Activated T-cell treated with anti-CD3 and anti-CD28 coated beads for 48 hours (primary cell): Measurements from ENCODE around the gene SUN1.

Experiments
- DNase-seq: peaks from one replicate; pipeline ENCODE4 v3.0.0-alpha.2; 2020; ENCODE audit warnings: low read depth

The SUN1 gene

DNA sequence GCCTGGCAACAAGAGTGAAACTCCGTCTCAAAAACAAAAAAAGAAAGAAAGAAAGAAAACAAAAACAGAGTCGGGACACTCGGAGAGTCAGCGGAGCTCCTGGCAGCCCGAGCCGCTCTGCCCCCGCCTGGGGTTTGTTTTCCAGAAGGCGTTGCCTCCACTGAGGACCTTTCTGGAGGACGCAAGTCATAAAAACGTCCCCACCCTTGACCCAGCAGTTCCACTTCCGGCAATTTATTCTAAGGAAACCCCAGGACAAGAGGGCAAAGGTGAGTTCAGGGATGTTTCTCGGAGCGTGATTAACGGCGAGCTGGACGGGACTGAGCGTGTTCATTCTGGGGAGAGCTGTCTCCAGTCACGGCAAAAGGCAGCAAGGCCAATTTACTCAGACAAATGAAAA lies 27.0 kb upstream of the SUN1 start:
- no peak for DNase-seq

DNA sequence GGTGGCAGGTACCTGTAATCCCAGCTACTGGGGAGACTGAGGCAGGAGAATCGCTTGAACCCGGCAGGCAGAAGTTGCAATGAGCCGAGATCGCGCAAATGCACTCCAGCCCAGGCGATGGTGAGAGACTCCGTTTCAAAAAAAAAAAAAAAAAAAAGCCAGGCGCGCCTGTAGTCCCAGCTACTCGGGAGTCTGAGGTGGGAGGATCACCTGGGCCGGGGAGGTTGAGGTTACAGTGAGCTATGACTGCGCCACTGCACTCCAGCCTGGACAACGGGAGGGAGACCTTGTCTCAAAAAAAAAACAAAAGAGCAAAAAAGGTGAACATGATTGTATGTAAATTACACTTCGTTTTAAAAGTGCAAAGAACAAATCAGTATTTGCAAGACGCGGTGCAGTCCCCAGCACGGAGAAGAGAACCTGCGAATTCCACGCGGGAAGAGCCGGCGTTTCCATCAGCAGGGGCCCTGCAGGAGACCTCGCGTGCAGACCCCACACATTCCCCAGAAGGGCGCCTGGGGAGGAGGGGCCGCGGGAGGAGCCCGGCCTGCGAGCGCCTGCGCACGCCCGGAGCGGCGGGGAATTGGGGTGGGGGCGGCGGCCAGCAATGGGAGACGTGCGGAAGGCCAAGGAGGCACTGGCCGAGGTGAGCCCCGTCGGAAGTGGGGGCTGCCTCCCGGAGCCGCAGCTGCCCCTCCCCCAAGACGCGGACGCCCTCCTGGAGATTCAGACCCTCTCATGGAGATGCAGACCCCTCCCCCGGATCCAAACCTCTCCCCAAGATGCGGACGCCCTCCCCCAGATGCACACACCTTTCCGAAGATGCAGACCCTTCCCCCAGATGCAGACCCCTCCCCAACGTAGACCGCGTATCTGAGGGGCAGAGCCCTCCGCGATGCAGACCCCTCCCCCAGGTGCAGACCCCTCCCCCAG lies 16.7 kb upstream of the SUN1 start:
- DNase-seq: peak; percentile 24

DNA sequence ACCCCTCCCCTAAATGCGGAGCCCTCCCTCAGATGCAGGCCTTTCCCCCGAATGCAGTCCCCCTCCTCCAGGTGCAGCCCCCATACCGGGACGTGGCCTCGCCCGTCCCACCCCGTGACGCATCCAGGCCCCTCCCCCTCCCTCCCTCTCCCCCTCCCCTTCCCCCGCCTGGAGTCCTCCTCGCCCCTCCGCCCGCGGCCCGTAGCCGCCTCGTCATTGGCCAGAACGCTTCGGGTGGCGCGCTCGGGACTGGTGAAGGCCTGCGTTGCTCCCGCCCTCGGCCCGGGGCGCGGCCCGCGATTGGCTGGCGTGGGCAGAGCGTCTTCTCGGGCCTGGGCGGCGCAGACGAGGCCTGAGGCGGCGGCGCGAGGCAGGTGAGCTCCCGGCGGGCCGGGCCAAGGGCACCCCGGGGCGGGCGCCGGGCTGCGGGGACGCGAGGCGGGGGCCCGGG lies 16.0 kb upstream of the SUN1 start:
- peak; percentile 99 for DNase-seq

DNA sequence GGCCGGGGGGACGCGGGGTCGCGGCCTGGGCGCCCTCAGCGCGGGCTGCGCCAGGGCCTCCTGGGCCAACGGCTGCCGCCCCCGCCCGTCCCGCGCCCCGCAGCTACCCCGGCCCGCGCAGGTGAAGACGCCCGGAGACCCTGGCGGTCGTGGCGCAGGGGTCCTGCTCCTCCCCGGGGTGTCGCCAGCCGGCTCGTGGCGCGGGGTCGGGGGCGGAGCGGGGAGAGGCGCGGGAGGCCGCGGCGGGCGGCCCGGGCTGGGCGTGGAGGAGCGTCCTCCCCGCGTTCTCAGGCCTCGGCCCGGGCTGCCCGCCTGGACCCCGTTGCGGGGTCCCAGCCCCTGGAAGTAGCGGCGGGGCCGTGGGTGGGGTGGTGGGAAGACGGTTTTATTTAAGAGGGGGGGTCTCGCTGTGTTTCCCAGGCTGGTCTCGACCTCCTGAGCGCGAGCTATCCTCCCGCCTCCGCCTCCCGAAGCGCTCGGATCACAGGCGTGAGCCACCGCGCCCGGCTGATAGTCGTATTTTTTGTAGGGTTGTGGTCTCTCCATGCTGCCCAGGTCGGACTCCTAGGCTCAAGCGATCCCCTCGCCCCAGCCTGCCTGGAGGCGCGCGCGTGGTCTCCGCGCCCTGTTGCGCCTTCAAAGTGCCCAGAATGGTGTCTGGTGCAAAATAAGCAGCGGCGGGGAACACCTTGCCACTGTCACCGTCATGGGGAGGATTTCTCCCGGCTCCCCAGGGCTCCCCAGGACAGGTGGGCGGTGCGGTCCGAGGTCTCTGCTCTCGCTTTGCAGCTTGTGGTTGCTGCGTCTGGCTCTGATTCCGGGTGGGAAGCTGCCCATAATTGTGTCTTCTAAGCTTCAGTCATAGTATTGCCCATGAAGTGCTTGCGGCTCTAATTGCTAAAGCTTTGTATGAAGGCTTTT lies 15.3 kb upstream of the SUN1 start:
- DNase-seq: peak; percentile 49

DNA sequence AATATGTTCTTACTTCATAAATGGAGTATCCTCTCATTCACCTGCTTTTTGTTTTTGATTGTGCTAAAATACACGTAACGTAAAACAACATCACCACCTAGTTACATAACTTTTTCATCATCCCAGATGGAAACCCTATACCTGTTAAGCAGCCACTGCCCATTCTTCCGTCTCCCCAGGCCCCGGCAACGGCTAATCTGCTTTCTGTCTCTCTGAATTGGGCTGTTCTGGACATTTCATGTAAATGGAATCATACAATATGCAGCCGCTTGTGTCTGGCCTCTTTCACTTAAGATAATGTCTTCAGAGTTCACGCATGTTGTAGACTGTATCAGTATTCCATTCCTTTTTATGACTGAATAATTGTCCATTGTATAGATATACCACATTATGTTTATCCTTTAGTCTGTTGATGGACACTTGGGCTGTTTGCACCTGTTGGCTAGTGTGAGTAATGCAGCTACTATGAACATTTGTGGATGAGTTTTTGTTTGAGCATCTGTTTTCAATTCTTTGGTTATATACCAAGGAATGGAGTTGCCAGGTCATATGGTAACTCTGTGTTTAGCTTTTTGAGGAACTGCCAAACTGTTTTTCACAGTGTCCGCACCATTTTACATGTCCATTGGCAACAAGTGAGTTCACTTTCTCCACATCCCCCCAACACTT lies 14.1 kb upstream of the SUN1 start:
- DNase-seq: no peak

DNA sequence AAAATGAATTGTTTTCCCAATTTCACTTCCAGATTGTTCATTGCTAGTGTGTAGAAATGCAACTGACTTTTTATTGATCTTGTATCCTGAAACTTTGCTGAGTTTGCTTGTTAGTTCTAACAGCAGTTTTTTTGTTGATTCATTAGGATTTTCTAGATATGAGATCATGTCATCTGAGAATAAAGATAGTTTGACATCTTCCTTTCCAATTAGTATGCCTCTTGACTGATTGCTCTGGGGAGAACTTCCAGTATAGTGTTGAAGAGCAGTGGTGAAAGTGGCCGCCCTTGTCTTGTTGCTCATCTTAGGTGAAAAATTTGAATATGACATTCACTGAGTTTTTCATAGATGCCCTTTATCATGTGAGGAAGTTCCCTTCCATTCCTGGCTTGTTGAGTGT lies 11.9 kb upstream of the SUN1 start:
- no peak for DNase-seq

DNA sequence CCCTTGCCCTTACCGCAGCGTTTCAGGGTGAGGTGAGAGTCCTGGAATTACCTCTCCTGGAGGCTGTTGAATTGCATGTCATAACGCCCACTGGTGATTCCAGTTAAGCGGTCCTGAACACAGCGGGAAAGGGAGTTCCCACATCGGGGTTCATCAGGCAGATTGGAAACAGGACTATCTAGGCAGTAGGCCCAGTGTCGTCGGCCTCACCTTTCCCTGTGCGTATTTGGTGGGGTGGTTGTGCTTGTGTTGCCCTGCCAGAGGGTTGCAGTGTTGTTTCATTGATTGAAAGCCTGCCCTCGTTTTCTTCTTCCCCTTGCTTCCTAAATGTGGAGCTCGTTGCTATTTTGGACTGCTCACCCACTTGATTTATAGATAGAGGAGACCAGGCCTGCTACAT lies 10.6 kb upstream of the SUN1 start:
- no peak for DNase-seq

DNA sequence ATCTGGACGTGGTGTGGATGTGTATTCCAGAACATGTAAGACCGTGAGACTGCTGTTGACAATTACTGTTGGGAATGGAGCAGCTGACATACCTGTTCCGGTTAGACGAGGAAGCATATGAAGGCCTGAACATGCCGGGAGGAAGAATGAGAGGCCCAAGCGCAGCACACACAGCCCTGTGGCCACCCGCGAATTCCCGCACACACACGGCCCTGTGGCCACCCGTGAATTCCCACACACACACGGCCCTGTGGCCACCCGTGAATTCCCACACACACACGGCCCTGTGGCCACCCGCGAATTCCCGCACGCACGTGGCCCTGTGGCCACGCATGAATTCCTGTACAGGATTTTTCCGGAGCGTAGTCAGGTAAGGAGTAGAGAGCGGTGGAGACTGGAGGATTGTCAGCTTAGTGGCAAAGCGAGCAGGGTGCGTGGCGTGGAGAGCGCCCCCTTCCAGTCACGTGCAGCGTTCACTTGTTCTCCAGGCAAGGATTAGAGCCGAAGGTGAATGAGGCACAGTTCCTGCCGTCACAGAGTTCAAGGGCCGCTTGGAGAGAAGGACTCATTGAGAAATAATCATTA lies 9.5 kb upstream of the SUN1 start:
- no peak for DNase-seq

DNA sequence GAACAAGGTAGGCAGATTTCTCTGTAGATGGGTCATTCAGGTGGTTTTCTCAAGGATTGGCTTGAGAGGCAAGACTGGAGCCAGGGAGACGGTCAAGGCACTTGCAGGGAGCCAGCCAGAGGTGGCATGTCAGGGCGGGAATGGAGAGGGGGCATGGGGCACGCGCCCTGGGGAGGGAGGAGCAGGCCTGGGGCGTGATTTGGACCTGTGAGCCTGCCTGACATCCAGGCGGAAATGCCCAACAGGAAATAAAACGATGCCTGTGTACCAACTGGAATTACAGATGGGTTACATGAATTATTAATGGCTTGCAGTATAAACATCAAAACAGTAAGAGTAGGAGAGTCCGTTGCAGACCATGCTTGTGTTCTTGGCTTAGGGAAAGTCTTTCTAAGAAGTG lies 8.6 kb upstream of the SUN1 start:
- no peak for DNase-seq

DNA sequence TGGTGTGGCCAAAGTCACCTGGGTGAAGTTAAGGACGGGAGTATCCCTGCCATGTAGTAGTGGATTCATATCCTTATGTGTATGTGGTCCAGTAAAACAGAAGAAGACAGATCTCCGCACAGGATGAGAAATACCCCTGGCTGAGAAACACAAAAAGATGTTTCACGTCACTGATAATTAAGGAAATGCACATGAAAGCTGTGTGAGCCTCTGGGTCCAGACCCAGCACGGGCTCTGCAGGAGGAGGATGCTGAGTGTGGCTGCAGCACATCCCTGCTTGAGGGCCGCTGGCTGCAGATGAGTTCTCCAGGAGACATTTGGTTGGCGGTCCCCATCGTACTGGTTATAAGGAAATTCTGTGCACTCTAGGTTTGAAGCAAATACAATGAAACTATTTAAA lies 8.2 kb upstream of the SUN1 start:
- DNase-seq: no peak

DNA sequence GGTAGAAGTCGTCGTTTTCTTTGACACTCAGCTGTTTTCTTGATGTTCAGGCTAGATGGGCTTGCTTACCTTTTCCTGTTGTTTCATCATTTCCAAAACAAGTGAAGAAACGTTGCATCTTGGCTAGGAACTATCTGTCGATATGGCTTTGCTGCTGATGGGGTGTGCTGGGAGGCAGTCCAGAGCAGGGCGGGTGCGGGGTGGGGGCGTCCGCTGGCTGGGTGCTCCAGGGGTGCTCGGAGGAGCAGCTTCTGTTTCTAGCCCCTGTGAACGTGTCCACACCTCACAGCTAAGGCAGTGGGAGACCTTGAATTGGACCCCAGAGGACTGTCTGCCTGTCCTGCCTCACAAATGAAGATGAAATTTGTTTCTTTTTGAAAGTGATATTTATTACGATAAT lies 7.6 kb upstream of the SUN1 start:
- no peak for DNase-seq

DNA sequence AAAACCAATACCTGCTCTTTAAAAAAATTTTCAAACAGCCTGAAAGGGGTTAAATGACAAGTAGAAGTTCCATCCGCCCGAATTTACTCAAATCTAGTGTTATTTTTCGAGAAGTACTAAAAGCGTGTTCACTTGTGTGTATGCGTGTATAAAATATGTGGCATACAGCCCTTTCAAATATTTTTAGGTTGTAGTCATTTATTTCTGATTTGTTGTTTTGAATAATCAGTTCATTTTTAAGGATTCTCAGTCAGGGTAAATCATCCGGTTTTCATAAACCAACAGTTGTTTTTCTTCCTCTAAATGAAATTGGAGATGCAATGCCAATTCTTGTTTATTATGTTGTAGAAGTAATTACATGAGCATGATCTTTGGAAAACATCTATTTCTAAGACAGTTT lies 6.9 kb upstream of the SUN1 start:
- no peak for DNase-seq

DNA sequence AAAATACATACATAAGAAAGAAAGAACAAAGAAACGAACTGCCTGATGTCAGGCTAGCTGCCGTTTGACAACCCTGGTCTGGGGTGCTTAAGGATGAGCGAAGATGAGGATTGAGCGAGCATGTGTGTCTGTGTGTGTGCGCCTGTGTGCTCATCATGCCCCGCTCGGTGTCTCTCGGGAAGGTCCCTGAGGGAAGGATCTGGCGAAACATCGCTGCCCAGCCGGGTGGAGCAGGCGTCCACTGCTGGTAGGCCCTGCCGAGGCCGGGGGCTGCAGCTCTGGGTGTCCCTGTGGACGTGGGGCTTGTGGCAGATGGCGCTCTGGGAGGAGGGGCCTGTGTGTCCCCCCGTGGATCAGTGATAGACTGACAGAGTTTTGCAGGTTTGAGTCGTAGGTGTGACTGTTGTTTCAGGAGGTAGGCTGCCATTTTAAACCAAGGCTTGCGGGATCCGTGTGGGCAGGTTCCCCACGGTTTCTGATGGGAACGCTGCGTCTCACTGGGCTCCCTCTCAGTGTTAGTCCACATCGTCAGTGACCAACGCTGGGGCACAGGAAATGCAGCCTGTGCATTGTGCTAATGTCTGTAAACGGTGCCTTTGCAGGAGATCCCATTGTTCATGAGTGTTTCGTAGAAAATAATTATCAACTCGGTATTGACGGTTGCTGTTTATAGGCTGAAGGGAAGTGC lies 5.9 kb upstream of the SUN1 start:
- no peak for DNase-seq

DNA sequence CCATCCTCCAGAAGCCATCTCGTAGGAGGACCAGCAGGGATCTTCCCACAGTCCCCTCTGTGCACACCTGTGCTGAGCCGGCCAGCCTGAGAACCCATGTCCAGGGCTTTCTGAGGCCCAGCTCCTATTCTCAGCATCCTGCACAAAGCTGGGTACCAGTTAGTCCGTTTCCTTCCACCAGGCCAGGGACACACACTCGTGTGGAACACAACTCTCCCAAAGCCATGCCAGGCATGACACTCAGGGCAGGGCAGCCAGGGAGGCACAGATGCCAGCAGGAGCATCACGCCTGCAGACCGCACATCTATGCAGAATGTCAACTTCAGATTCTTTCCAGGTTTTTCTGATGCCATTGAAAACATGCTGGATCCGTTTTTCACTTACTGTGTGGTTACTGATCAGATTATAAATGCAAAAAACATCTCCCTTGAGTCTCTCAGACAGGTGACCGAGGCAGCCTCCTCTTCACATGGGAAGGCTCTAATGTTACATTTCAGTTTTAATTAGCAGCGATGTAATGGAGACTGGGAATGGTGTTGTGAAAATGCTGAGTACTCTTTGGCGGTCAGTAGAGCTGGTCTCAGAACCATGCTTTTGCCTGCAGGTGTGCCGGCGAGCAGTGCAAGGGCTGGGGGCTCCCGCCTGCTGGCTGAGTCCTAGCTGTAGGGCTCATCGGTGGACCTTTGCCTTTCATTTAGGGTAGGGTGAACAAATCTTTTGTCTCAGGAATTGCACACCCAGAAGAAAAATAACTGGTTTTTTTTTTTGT lies 3.3 kb upstream of the SUN1 start:
- no peak for DNase-seq

DNA sequence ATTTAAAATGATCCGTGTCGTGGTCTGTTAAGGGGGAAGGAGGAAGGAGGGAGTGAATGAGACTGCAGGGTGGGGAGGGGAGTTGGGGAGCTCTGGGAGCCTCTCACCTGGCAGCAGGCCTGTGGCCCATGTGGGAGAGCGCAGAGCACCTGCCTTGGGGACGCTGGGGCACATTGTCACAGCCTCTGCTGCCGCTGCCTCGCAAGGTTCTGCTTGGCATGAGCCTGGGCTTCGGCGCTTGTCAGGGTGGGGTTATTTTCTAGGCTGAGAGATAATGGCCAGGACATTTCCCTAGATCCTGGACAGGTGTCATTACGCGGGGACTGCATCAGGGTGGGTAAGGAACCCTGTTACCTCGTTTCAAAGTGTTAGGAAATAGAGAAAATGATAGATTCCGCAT lies 2.2 kb upstream of the SUN1 start:
- no peak for DNase-seq

DNA sequence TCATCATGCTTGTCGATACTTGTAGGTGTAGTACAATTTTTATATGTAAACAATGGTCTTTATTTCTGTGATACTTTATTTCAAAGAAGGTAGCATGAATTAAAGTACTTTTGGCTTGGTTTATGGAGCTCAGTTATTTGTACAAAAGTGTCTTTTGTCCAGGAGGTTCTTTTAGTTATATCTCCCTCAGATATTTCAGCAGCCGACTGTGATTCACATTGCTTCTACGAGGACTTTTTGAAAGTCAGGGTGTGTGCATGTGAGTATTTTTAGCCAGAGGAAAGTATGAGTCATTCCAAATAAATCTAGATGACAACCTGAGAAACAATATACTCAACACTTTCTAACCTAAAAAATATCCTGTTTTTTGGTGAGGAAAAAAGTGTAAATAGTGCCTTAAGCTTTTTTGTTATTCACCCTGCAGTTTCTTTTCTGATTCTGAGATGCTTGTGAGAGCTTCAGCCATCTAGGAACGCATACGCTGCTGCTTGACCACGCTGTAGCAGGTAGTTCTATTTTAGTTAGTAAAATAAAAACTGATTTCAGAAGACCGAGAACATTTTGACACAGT lies 595 bp upstream of the SUN1 start:
- no peak for DNase-seq

DNA sequence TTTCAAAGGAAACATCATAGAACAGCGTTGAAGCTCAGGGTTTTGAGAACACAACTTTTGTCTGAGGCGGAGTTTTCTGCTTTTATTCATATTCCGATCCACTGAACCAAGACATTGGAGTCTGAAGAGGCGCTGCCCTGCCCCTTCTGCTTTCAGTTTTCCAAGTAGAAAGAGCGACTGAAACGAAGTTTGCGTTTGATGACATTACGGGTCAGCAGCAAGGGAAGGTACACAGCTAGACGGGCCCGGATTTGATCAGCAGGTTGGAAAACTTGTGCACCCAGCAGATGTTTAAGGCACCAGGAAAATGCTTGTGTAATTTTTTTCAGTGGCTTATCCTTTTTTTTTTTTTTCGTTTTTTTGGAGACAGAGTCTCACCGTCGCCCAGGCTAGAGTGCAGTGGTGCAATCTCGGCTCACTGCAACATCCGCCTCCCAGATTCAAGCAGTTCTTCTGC lies 720 bp downstream of the SUN1 start:
- DNase-seq: no peak

DNA sequence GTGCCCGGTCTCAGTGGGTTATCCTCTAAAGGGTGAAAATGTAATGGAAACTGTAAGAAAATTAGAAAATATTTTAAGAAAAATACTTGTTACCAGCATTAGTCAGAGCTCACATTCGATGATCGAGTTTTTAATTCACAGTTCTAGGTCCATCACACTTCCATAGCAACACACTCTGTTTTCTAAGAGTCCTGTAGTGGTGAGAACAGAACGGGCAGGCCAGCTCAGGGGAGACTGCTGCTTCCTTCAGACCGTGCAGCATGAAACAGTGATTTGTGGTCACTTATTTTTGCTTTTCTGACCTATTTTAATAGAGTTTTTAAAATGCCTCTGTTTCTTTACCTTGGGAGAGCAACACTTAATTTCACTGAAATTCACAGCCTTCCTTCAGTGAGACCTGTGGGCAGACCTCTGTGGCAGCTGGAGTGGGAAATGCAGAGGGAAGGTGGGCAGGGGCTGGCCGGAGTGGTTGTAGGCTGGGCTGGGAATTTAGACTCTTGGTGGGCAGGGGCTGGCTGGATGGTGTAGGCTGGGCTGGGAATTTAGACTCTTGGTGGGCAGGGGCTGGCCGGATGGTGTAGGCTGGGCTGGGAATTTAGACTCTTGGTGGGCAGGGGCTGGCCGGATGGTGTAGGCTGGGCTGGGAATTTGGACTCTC lies 1.5 kb downstream of the SUN1 start:
- no peak for DNase-seq

DNA sequence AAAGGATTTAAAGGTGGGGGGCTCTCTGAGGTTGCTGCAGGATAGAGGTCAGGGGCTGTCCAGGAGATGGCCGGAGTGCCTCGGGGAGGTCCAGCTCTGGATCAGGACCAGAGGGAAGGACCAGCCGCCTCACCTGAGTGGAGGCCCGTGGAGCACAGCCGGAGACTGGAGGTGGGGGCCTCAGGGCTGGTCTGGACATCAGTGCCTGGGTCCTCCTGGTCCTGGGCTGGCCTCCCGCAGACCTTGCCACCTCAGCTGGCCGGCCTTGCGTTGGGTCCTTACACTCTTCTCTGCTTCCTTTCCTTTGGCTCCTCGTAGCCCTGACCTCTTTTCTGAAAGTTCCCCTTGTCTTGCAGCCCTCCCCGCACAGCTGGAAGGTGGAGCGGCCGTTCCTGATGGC lies 2.0 kb downstream of the SUN1 start:
- DNase-seq: no peak

DNA sequence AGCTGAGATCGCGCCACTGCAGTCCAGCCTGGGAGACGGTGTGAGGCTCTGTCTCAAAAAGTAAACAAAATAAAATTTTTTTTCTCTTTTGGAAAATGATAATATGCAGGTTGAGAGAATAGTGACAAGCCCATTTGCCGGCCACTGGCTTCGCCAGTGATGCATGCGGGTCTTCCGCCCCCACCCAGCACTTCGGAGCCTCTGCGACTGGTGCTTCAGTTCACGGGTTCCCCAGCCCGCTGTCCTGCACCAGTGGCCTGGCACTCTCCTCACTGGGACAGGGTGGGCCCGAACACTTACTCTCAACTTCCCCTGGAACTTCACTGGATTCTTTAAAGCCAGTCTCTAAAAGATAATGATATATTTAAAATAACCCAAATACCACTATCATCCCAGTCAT lies 2.7 kb downstream of the SUN1 start:
- DNase-seq: no peak
